HG03097 (cell line): ENCODE data around the gene OR1D5.
"Not testable (repeated sequence)": the region's sequence is repeated elsewhere in the genome, so short reads cannot be mapped to it uniquely, and the experiment has no call there.

Experiments
- ATAC-seq: cut with Tn5 transposase; IDR thresholded peaks from one replicate; pipeline ENCODE4 v1.9.1; 2021; ENCODE audit not compliant: unreplicated experiment, low FRiP score

The OR1D5 gene

GRCh38 chr17:3032258-3033247 is 30.9 kb downstream of the OR1D5 start:
- no peak for ATAC-seq

- ATAC-seq = not testable (repeated sequence)
Observed at GRCh38 chr17:3030852-3031470, 32.4 kb downstream of the OR1D5 start.

DNA sequence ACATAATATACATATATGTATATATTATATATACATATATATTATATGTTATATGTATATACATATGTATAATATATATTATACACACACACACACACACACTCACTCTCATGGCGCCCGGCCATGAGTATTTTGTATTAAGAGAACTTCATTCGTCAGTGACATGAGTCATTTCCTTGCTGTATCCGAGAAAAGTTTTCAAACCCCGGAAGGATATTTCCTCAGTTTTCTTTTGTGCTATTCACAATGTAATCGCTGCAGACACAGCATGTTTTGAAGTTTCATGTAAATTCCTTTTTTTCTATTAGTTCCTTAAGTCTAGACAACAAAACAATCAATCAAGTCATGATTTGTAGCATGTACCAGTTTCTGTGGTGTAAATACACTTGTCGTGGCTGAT is 33.3 kb downstream of the OR1D5 start:
- no peak for ATAC-seq

DNA sequence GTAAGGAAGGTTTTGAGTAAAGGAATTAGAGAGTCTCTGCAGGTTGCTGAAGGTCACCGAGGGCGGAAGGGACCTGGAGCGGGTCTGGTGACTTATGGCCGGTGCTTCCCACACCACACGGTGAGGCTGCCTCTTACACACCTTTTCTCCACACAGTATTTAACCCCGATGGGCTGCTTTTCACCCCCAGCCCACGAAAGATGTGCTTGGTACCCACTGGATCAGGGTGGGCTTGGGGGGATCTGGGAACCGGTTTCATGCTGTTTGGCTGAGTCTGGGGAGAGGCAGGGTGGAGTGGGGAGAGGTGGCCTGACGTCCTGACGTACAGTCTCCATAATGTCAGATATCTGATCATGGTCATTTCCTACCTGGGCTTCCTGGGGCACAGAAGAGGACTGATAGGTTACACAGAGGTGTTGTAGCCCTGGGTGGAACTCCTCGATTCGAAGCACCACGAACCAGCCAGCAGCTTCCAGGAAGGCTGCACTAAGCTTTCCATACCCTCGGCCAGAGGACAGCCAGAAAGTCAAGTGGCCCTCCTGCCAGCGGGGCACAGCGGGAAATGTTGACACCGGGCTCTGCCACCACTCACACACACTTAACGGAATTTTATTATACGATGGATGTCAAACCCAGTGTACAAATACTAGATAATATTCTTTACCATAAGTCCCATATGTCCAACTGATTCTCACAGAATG is 34.0 kb downstream of the OR1D5 start:
- ATAC-seq = no peak

DNA sequence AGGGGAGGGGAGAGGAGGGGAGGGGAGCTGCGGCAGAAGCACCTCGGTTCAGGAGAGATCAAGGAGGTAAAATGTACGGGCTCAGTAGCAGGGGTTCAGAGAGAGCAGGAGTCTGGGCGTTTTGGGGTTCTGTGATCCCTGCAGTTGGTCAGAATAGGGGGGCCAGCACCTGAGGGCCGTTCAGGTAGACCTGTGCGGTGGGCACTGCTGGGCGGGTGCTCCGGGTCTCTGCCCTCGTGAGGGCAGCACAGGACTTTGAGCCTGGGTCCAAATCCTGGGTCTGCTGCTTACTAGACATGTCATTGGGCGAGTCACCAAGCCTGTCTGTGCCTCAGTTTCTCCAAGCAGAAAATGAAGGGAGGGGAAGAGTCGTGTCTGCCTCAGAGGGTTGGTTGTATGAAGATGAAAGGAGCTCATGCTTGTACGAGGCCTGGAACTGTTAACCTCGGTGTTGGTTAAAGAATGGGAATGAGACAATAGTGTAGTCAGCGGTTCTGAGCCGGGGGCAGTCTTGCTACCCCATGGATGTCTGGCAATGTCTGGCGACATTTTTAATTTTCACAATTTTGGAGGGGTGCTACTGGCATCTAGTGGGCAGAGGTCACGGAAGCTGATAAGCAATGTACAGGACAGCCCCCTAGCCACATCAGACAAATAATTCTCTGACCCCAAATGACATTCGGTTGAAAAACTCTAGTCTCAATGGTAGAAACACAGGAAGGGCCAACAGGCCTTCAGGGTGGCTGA is 35.4 kb downstream of the OR1D5 start:
- no peak for ATAC-seq

DNA sequence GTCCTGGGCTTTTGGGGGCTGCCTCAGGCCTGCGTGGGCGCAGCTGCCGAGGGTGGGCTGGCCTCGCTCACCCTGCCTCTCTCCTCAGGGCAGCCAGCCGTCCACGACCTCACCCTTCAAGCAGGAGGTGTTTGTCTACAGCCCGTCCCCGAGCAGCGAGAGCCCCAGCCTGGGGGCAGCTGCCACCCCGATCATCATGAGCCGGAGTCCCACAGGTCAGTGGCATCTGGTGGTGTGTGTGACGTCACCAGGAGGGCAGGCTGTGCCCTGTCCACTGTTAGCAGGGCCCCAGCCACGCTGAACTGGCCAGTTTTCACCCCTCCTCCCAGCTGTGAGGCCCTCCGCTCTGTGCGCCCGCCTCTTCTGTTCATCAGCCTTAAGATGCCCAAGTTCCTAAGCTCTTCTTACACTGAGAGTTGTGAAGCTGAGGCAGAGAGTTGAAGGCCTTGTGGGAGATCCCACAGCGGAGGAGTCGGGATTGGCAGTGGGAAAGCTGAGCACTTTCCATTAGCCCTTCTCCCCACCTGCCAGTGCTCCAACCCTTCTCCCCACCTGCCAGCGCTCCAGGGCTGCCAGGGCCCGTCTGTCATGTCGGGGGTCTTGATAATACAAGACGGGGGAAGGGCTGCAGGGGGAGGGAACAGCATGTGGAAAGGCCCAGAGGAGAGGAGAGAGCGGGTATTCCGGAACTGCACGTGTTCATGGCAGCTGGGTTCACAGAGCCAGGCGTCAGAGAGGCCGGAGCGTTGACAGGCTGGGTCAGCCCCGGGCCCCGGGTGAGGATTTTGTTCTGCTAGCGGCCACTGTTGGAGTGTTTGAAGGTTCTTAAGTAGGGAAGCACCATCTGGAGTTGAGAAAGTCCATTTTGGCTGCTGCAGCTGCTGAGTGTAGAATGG is 36.3 kb downstream of the OR1D5 start:
- ATAC-seq = no peak

DNA sequence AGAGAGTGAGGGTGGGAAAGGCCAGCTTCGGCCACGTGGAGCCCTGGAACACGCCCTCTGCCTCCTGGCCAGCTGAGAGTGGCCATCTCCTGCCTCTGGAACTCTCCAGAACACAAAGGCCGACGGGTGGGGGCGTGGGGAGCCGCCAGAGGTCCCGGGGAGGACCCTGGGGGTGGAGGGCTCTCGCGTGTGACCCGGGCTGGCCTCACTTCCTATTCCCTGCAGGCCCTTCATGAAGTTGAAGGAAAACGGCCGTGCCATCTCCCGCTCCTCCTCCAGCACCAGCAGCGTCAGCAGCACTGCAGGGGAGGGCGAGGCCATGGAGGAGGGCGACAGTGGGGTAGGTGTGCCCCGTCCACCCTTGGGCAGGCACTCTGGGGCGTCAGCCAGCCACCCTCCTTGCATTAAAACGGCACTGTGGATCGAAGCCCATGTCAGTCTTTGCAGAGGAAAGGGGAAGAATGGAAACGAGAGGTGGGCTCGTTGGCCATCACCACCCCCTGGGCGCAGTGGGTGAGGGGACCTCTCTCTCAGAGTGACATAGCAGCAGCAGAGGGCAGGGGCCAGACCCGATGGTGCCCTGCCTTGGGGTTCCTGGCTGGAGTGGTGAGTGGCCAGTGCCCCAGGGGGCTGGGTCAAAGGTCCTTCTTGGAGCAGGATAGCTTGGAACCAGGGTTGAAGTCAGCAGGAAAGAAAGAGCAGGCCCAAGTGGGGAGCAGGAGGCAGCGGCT is 37.1 kb downstream of the OR1D5 start:
- no peak for ATAC-seq

- ATAC-seq = no peak
Observed at GRCh38 chr17:3025421-3026124, 37.8 kb downstream of the OR1D5 start.

DNA sequence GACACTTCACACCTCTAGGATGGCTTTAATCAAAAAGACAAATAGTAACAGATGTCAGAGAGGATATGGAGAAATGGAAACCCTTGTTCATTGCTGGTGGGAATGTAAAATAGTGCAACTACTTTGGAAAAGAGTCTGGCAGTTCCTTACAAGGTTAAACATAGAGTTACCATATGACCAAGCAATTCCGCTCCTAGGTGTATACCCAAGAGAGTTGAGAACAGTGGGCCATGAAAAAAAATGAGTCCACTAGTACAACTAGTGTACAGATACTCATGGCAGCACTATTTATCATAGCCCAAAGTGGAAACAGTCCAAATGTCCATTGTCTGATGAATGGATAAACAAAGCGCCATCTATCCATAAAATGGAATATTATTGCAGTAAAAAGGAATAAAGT is 39.1 kb downstream of the OR1D5 start:
- no peak for ATAC-seq

- no peak for ATAC-seq
Observed at GRCh38 chr17:3022197-3022596, 41.2 kb downstream of the OR1D5 start.

DNA sequence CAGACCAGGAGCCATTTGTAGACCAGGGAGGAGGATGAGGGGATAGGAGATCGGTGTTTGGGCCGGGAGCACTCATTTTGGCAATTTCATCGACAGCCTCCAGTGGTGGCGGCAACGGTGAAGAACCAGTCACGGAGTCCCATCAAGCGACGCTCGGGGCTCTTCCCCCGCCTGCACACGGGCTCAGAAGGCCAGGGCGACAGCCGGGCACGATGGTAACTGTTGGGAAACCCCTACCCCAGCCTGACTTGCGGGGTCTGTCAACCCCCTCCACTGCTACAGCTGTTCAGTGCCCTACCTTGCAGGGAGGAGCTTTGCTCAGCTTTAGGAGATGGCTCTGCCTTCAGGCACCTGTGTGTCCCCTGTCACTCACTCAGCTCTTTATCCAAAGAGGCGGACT is 43.0 kb downstream of the OR1D5 start:
- no peak for ATAC-seq

- ATAC-seq = no peak
Observed at GRCh38 chr17:3019761-3020160, 43.6 kb downstream of the OR1D5 start.

DNA sequence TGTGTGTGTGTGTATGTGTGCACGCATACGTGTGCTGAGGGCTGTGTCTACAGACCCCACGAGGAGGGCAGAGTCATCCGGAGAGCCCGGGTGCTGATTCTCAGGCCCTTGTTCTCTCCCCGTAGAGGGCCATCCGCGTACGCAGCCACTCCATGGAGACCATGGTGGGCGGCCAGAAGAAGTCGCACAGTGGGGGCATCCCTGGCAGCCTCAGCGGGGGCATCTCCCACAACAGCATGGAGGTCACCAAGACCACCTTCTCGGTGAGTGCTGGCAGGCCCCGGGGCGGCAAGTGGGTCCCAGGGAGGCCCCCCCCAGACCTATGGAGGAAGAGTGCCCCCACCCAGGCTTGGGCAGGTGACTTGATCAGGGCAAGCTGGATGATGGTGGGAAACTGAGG is 45.5 kb downstream of the OR1D5 start:
- no peak for ATAC-seq

DNA sequence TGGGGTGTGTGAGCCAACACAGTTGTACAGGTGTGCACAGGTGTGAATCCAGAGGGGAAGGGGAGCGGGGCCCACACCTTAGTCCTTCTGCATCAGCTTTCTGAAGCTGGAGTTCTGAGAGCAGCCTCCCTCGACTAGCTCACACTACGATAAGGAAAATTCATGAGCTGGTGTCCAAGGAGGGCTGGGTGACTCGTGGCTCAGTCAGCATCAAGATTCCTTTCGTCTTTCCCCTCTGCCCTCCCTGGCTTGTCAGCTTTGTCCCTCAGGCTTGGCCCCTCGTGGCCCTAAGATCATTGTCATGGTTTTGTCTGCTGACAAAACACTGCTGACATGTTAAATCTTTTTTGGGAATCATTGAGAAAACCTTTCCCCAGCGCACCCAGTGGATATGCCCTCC is 47.5 kb downstream of the OR1D5 start:
- ATAC-seq = no peak

- ATAC-seq = no peak
Observed at GRCh38 chr17:3012926-3013581, 50.4 kb downstream of the OR1D5 start.
